Type B pancreatic cell (in vitro differentiated cells): ENCODE data around the gene MGA. TPM values are rescaled to one million over a fixed set of nuclear protein-coding genes. Genes with fewer than 3 reads are reported as not detected.

Experiments used
- DNase-seq: peaks from one replicate; pipeline ENCODE4 v3.0.0; 2021; ENCODE audit warnings: mixed read lengths; ENCODE audit not compliant: unreplicated experiment; ENCODE audit errors: extremely low spot score
- H3K27ac Mint-ChIP-seq: 2 replicates; pipeline ENCODE4 v1.8.0; 2021; ENCODE audit warnings: mild to moderate bottlenecking, mixed read lengths
- H3K27me3 Mint-ChIP-seq: 2 replicates; pipeline ENCODE4 v1.8.0; 2021; ENCODE audit warnings: mixed read lengths
- H3K36me3 Mint-ChIP-seq: 2 replicates; pipeline ENCODE4 v1.8.0; 2021; ENCODE audit warnings: mixed read lengths
- H3K4me1 Mint-ChIP-seq: one replicate; pipeline ENCODE4 v1.8.0; 2021; ENCODE audit warnings: mixed read lengths; ENCODE audit not compliant: unreplicated experiment
- H3K4me3 Mint-ChIP-seq: 2 replicates; pipeline ENCODE4 v1.8.0; 2021; ENCODE audit warnings: mild to moderate bottlenecking, mixed read lengths
- H3K9me3 Mint-ChIP-seq: 2 replicates; pipeline ENCODE4 v1.8.0; 2021; ENCODE audit warnings: mixed read lengths
- CTCF ChIP-seq: fragments of 200-600 bp; sonication (generic); conservative IDR thresholded peaks from 2 replicates; pipeline ENCODE4 v1.5.0; 2021; ENCODE audit warnings: antibody characterized with exemption, mild to moderate bottlenecking
- total RNA-seq: library from RNA; stranded (reverse); gene quantifications from 2 replicates; pipeline ENCODE4 v1.2.1, GENCODE V29; 2021; ENCODE audit warnings: low replicate concordance

MGA gene
- total RNA-seq, 1 donor from 2014 or later = 54.9 TPM

GRCh38 chr15:41658689-41659088 is 1.5 kb upstream of the MGA start:
- Mint-ChIP-seq H3K36me3 (no peaks in the 10 kb centered on the region), H3K9me3 (no peaks in the 10 kb centered on the region), H3K4me1 (peaks cover 18% of the 10 kb centered on the region), H3K27me3 (peaks cover 10% of the 10 kb centered on the region), H3K4me3 (peak overlapping the region; percentile 42), H3K27ac (no peak overlapping the region)
- TF ChIP-seq CTCF = no peak
- no peak for DNase-seq

GRCh38 chr15:41659190-41659589 is 1.0 kb upstream of the MGA start:
- Mint-ChIP-seq H3K9me3 (no peaks in the 10 kb centered on the region), H3K27me3 (peaks cover 10% of the 10 kb centered on the region), H3K36me3 (no peaks in the 10 kb centered on the region), H3K27ac (no peak overlapping the region), H3K4me3 (peak overlapping the region; percentile 94), H3K4me1 (peaks cover 14% of the 10 kb centered on the region)
- DNase-seq = no peak
- no peak for TF ChIP-seq CTCF

- H3K27ac Mint-ChIP-seq = peak overlapping the region; percentile 95
- no peaks in the 10 kb centered on the region for H3K9me3 Mint-ChIP-seq
- H3K27me3 Mint-ChIP-seq = peaks cover 10% of the 10 kb centered on the region
- peak overlapping the region; percentile 94 for H3K4me3 Mint-ChIP-seq
- H3K36me3 Mint-ChIP-seq = no peaks in the 10 kb centered on the region
- peaks cover 14% of the 10 kb centered on the region for H3K4me1 Mint-ChIP-seq
- no peak for TF ChIP-seq CTCF
- DNase-seq = no peak
These were observed 360 bp upstream of the MGA start for GRCh38 chr15:41659855-41660234.

- Mint-ChIP-seq H3K4me3 (peak overlapping the region; percentile 94), H3K36me3 (no peaks in the 10 kb centered on the region), H3K27ac (peak overlapping the region; percentile 95), H3K9me3 (no peaks in the 10 kb centered on the region), H3K4me1 (peaks cover 14% of the 10 kb centered on the region), H3K27me3 (peaks cover 10% of the 10 kb centered on the region)
- TF ChIP-seq CTCF = no peak
- DNase-seq = no peak
These were observed 893 bp downstream of the MGA start for GRCh38 chr15:41661078-41661517.

- Mint-ChIP-seq H3K9me3 (no peaks in the 10 kb centered on the region), H3K27ac (peak overlapping the region; percentile 95), H3K4me3 (peak overlapping the region; percentile 94), H3K36me3 (no peaks in the 10 kb centered on the region), H3K4me1 (peaks cover 14% of the 10 kb centered on the region), H3K27me3 (peaks cover 10% of the 10 kb centered on the region)
- DNase-seq = peak; percentile 76
- no peak for TF ChIP-seq CTCF
These were observed 1.5 kb downstream of the MGA start for GRCh38 chr15:41661518-41662225.
